ENCODE data around the gene PDPK1.
A peak's percentile ranks its signal among the peaks of the same experiment; 100 is the strongest.
"Not testable (repeated sequence)": the region's sequence is repeated elsewhere in the genome, so short reads cannot be mapped to it uniquely, and the experiment has no call there.

The PDPK1 gene

GRCh38 chr16:2540912-2541311, 3.1 kb downstream of the PDPK1 start:
- not testable (repeated sequence) for DNase-seq (ENCODE audit: low spot score)

GRCh38 chr16:2541409-2541808, 3.6 kb downstream of the PDPK1 start:
- DNase-seq (ENCODE audit: low spot score) = not testable (repeated sequence)

DNA sequence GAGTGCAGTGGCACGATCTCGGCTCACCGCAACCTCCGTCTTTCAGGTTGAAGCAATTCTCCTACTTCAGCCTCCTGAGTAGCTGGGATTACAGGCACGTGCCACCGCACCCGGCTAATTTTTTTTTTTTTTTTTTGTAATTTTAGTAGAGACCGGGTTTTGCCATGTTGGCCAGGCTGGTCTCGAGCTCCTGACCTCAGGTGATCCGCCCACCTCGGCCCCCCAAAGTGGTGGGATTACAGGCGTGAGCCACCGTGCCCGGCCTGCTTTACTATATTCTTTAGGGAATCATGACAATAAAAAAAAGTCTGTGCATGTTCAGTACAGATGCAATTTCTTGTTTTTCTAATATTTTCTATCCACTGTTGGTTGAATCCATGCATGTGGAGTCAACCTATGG, 6.0 kb downstream of the PDPK1 start:
- DNase-seq (ENCODE audit: low spot score) = not testable (repeated sequence)

DNA sequence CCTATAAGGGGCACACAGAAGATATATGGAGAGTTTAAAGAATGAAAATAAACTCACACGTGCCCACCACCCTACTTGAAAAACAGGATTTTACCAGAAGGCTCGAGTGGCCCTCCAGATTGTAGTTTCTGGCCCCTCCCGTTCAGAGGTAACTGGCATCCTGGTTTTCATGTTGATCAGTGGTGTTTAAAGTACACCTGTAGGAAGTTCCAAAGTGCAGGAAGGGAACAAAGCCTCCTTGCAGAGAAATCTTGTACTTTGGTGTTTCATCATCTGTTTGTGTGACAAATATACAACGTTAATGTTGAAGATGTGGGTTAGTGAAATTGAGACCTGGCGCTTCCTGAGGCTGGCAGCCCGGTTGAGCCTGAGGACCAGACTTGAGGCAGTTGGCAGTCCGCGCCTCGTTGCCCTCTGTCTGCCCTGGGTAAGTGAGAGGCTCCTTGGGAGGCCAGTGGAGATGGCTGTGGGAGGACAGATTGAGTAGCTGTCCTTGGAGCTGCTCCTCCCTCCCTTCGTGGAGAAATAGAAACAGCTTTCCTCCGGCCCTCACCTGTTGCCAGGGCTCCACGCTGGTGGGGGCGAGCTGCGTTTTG, 12.6 kb downstream of the PDPK1 start:
- DNase-seq (ENCODE audit: low spot score) = not testable (repeated sequence)

GRCh38 chr16:2551420-2551889, 13.6 kb downstream of the PDPK1 start:
- not testable (repeated sequence) for DNase-seq (ENCODE audit: low spot score)

DNA sequence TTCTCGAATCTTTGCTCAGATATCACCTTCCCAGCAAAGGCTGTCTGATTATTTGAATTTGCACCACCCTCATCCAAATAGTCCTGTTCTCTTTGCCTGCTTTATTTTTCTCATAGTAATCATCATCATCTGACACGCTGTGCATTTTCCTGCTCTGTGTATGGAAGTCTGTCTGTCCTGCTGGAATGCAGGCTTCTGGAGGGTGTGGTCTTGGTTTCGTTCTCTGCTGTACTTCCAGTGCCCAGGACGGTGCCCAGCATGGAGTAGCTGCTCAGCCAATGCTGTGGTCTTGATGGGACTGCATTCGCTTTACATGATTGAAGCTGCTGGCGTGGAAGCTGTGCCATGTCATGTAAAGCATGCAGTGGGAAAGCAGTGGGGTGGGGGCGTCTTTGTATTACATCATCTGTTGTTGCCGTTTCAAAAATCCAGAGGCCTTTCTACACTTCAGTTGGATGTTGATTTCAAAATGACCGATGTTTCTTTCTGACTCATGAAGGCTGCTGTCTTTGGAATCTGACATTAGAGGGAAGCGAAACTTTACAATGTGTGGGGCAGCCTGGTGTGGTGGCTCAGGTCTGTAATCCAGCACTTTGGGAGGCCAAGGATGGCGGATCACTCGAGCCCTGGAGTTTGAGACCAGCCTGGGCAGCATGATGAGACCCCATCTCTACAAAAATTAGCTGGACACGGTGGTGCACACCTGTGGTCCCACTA, 17.0 kb downstream of the PDPK1 start:
- DNase-seq (ENCODE audit: low spot score) = not testable (repeated sequence)

DNA sequence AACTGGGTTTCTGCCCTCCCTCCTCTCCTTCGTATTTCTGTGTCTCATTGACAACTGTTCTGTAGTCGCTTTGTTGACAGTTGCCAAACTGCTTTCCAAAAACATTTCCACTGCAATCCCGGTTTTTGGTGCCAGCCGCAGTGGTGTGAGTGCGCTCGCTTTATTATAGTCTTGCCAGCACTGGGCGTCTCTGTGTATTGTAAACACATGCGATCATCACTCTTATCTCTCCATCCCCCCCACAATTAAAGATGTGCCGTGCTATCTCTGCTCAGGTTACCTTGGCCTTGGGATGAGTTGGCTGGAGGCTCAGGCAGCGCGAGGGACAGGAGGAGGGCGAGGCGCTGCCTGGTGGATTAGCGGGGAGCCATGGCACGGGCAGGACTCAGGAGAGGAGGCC, 19.3 kb downstream of the PDPK1 start:
- not testable (repeated sequence) for DNase-seq (ENCODE audit: low spot score)

DNA sequence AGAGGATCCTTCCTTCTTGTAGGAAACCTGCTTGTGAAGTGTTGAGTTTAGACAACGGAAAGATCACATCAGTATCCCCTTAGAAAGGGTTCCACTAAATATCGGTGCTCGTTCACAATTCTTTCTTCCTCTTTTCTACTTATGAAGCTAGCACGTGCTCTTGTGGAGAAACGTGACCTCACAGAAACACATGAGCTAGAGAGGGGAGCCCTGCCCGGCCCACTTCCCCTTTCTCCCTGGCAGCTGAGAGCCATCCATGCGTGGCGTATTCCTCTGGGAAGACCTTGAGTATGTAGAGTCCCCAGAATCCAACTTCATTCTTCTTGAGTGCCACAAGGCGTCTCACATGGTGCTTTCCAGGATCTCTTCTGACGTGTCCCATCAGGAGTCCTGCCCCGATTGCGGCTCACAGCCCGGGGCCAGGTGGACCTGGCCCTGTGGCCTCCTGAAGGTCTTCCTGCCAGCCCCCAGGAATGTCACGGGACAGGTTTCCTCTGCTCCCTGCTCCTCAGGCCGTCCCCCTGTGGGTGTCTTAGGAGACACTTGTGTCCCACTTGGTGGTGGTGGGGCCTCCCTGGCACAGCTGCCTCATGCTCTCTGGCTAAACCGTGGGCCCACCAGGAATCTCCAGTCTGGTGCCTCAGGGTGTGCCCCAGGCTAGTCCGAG, 22.4 kb downstream of the PDPK1 start:
- DNase-seq (ENCODE audit: low spot score) = not testable (repeated sequence)

DNA sequence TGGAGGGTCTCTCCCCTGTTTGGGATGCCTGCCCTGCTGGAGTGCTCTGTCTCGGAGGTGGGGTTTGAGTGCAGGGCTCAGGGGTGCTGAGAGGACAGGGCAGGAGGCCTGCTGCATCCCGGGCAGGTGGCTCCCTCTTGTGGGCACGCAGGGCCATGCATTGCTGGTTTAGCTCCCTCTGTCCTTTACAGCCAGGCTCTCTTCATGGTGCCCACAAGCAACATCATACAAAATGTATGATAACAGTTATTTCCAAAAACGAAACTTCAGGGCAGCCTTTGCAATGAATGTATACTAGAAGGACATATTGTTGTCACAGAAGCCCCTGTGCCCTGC, 22.9 kb downstream of the PDPK1 start:
- DNase-seq (ENCODE audit: low spot score) = not testable (repeated sequence)

GRCh38 chr16:2567506-2567905, 29.7 kb downstream of the PDPK1 start:
- not testable (repeated sequence) for DNase-seq (ENCODE audit: low spot score)

DNA sequence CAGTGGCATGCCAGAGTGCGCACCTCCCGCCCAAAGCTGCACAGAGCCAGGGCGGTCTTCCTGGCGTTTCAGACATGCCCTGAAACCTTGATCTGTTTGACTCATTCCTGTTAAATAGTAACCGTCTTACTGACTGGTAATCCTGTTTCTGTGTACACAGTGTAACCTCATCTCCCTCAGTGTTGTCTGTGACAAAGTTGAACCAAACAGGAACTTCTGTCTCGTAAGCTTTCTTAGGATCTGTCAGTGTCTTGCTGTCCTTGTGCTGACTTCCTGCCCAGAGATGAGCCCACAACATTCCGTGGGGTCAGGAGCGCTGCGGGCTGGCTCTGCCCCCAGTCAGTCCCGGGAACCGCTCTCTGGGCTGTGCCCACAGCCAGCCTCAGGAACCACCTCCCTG, 30.8 kb downstream of the PDPK1 start:
- DNase-seq (ENCODE audit: low spot score) = not testable (repeated sequence)

DNA sequence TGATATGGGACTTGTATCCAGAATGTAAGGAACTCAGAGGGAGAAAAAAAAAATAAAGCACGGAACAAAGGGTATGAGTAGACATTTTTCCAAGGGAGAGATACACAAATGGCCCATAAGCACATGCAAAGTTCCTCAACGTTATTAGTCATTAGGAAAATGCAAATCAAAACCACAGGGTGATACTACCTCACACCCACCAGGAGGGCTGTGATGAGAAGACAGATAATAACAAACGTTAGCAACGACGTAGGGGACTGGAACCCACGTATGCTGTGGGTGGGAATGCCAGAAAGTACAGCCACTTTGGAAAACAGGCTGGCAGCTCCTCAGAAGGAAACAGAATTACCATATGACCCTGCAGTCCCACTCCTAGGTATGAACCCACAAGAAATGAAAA, 34.9 kb downstream of the PDPK1 start:
- DNase-seq (ENCODE audit: low spot score) = not testable (repeated sequence)

DNA sequence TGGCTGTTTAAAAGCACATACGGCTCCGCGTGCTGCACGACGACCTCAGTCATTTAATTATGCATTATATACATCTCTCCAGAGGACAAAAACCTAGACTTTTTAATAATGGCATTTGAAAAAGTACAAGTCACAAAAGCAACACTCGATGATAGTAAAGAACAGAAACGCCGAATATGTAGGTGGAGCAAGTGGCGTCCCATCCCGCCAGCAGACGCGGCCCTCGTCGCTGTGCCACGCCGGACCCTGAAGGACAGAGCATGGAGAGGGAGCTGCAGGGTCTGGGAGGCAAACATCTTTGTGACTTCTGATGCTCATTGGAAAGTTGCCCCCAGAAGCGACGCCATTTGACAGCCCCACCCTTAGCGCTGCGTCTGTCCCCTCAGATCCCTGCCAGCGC, 38.0 kb downstream of the PDPK1 start:
- not testable (repeated sequence) for DNase-seq (ENCODE audit: low spot score)

GRCh38 chr16:2577044-2577443, 39.2 kb downstream of the PDPK1 start:
- not testable (repeated sequence) for DNase-seq (ENCODE audit: low spot score)

GRCh38 chr16:2578905-2579304, 41.1 kb downstream of the PDPK1 start:
- not testable (repeated sequence) for DNase-seq (ENCODE audit: low spot score)

DNA sequence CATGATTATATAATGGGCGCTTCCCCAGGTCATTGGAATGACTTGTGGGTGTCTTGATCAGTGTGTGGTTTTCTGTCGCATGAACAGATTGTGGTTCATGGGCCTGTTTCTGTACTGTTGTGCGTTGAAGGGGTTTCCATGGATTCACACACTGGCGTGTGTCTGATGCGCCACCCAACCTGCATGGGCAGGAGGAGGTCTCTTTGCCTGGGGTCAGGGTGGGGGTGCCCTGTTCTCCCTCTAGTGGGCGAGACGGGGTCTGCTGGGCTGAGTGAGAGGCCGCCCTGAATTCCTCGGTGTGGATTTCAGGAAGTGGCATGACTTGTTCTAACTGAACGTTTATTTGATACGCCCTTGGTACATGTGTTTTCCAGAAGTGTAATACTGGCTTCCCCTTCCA, 42.3 kb downstream of the PDPK1 start:
- not testable (repeated sequence) for DNase-seq (ENCODE audit: low spot score)

DNA sequence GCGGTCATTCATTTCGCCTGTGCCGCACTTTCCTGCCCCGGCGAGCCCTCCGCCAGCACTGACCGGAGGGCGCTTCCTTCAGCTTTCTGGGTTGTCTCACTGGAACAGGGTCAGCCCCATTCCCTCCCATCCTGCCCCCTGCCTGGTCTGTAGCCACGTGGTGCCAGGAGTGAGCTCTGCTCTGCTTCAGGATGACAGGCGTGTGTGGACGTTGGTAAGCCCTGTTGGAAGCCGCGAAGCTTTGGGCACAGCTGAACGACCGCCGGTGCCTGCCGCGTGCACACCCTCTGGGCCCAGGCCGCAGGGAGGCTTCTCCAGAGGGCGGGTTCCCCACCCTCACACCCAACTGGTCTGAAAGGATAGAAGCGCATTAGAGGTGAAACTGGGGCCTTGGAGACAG, 43.0 kb downstream of the PDPK1 start:
- not testable (repeated sequence) for DNase-seq (ENCODE audit: low spot score)

- DNase-seq (ENCODE audit: low spot score) = peak; percentile 47
Measured at GRCh38 chr16:2584729-2585650, 47.2 kb downstream of the PDPK1 start.

DNA sequence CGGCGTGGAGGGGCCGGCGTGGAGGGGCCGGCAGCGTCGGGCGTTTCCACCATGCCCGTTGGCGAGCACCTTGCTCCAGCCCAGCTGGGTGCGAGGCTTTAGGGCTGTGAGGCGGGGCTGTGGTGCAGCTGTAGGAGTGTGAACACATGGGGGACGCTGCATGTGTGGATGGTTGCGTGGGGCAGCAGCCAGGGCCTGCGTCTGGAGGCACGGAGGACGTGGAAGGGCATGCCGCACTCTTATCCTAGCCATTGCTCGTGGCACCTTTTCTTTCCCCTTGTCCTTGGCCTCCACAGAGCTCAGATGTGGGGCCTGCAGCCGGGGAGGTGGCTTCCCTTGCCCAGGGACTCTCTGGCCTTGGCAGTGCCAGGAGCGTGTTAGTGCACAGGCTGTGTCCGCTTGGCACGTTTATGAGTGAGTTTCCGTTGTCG, 47.8 kb downstream of the PDPK1 start:
- DNase-seq (ENCODE audit: low spot score) = no peak

- DNase-seq (ENCODE audit: low spot score) = no peak
Measured at GRCh38 chr16:2586241-2586640, 48.4 kb downstream of the PDPK1 start.

GRCh38 chr16:2586901-2587480, 49.2 kb downstream of the PDPK1 start:
- no peak for DNase-seq (ENCODE audit: low spot score)

Measured in pons (tissue), 1 donor.